CD4-positive, alpha-beta T cell treated with Interleukin-4 for 4 hours (primary cell): ENCODE results near the gene ASB17.
"Not testable (repeated sequence)": the region's sequence is repeated elsewhere in the genome, so short reads cannot be mapped to it uniquely, and the experiment has no call there.

ENCODE experiments used
- DNase-seq: peaks from one replicate; pipeline ENCODE4 v3.0.0-alpha.2; 2020

The ASB17 gene, protein sequence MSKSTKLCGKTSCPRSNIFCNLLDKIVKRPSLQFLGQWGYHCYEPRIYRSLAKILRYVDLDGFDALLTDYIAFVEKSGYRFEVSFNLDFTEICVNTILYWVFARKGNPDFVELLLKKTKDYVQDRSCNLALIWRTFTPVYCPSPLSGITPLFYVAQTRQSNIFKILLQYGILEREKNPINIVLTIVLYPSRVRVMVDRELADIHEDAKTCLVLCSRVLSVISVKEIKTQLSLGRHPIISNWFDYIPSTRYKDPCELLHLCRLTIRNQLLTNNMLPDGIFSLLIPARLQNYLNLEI

GRCh38 chr1:75932304-75932703 lies at the start of gene ASB17:
Gene ASB17, minus strand, starts transcription at chr1:75932404. Its CDS starts 113 bp downstream, at chr1:75932291.
- no peak for DNase-seq

- no peak for DNase-seq
Observed at GRCh38 chr1:75980972-75981897, 49.0 kb upstream of the ASB17 start.

GRCh38 chr1:75970631-75971030 lies 38.4 kb upstream of the ASB17 start:
- no peak for DNase-seq

DNA sequence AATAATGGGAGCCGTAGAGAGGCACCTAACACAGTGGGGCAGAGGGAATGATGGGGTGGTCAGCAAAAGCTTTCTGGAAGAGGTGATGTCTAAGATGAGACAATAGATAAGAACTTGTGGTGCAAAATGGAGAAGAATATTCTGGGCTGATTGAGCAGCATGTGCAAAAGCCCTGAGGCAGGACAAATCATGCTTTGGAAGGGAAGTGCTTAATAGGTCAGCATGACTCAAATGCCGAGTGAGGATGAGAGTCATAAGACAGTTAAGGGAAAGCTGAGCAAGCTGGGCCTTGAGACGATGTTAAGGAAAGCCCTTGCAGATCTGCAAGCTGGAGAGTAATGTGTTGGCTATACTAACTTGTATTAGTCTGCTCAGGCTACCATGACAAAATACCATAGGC lies 37.3 kb upstream of the ASB17 start:
- no peak for DNase-seq

- no peak for DNase-seq
Observed at GRCh38 chr1:75967719-75968118, 35.5 kb upstream of the ASB17 start.

DNA sequence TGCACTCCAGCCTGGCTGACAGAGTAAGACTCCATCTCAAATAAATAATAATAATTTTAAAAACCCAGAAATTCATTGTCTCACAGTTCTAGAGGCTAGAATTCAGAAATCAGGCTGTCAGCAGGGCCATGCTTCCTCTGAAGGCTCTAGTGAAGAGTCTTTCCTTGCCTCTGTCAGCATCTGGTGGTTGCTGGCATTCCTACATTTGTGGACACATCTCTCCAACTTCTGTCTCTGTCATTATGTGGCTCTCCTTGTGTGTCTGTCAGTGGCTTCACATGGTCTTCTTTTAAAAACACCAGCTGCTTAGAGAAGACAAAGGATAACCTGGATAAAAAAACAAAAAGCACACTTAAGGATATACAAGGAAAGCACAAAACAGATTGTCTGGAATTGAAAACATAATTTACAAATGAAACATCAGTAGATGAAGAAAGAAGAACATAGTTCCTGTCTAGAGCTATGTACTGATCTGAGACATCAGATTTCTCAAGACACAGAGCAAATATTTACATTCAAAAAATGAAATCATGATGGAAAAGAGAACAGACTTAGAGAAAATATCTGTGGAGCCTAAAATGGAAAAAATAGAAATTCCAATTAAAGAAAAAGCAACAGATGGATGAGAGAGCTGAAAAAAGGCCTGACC lies 32.7 kb upstream of the ASB17 start:
- DNase-seq: no peak

DNA sequence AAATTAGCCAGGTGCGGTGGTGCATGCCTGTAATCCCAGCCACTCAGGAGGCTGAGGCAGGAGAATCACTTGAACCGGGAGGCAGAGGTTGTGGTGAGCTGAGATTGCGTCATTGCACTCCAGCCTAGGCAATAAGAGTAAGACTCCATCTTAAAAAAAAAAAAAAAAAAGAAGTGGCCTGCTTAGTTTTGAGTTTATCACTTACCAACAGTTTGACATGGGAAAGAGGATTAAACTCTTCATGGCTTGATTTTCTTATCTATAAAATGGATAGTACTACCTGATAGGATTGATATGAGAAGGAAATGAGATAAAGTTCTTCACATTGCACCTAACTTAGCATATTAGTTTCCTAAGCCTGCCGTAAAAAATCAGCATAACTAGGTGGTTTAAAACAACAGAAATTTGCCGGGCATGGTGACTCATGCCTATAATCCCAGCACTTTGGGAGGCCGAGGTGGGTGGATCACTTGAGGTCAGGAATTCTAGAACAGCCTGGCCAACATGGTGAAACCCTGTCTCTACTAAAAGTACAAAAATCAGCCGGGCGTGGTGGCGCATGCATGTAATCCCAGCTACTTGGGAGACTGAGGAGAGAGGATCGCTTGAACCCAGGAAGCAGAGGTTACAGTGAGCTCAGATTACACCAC lies 32.0 kb upstream of the ASB17 start:
- not testable (repeated sequence) for DNase-seq

GRCh38 chr1:75954586-75954985 lies 22.4 kb upstream of the ASB17 start:
- DNase-seq: no peak

GRCh38 chr1:75953461-75953860 lies 21.3 kb upstream of the ASB17 start:
- no peak for DNase-seq

DNA sequence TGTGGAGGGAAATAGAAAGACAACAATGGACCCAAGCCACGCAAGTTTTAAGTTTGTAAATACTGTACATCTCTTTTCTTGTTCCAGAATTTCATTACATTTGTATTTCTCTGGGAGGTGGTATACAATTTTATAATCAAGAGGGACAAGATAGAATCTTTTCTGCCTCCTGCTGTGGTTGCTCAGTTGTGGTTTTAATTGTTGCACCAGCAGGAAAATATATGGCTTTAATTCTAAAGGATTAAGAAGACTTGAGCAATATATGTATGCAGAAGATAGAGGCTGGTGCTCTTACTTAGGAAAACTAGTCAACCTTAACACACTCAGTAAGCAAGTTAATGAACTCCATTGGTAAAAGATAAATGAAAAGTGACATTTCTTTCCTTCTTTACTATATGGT lies 19.8 kb upstream of the ASB17 start:
- DNase-seq: no peak

GRCh38 chr1:75950176-75950575 lies 18.0 kb upstream of the ASB17 start:
- no peak for DNase-seq

- not testable (repeated sequence) for DNase-seq
Observed at GRCh38 chr1:75943037-75943436, 10.8 kb upstream of the ASB17 start.

DNA sequence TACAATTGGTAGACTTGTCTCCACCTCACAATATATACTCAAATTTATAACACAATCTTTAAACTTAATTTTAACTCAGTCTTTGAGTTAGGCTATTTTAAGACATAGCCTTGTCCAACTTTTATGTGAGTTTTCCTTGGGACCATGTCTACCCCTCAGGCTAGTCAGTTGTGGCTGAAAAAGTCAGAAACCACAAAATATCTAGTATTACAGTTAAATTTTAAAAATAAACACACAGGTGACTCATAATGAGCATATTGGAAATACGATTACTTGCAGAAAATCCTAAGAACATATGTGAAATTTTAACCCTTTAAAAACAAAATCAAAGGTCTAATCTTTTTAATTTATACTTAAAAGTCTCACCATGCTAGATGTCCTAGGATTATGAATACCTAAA lies 4.8 kb upstream of the ASB17 start:
- no peak for DNase-seq

DNA sequence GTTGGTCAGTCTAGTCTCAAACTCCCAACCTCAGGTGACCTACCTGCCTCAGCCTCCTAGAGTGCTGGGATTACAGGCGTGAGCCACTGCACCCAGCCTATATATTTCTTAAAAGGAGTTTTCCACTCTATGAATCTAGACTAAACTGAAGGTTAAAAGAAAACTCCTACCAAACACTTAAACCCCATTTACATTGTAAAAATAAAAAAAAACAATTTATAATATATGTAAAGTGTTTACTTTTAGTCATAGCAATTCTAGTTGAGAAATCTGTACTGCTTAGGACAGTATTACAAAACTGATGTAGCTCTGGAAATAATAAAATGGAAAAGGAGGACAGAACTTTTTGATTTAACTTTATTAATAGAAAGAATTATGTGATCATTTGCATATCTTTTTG lies 9.5 kb downstream of the ASB17 start:
- no peak for DNase-seq

DNA sequence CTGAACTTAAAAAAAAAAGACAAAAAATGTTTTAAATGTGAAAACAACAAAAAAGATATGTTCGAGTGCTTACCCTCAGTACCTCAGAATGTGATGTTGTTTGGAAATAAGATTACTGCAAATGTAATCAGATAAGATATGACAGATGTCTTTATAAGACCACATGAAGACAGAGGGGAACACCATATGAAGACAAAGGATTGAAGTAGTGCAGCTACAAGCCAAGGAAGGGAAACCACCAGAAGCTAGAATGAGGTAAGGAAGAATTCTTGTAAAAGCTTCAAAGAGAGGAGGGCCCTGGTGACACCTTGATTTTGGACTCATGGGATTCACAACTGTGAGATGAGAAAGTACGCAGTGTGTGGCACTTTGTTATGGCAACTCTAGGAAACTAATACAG lies 15.4 kb downstream of the ASB17 start:
- DNase-seq: no peak

DNA sequence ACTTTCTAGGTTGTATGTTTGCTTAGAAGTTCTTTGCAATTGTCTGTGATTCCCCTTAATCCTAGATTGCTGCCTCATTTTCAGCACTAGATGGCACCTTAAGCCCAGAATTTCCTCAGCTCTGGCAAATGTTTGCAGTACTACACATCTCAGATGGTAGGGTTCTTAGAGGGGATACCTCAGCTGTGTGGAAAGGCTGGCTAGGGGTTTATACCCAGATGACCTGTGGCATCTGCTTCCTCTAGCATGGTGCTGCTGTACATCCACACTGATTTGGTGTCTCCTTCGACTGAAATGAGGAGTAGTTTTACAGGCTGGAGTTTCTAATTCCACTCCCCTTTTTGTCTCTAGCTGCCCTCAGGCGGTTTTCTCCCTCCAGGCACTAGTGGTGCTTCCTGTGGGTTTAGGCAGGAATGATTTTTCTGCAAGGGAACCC lies 23.5 kb downstream of the ASB17 start:
- DNase-seq: no peak

DNA sequence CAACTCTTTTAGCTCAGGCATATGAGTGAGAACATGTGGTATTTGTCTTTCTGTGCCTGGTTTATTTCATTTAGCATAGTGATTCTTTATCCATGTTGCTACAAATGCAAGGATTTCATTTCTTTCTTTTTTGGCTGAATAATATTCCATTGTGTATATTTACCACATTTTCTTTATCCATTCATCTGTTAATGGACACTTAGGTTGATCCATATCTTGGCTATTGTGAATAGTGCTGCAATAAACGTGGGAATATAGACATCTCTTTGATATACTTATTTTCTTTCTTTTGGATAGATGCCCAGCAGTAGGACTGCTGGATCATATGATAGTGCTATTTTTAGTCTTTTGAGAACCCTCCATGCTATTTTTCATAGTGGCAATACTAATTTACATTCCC lies 30.8 kb downstream of the ASB17 start:
- DNase-seq: no peak

- DNase-seq: no peak
Observed at GRCh38 chr1:75884437-75884836, 47.8 kb downstream of the ASB17 start.

DNA sequence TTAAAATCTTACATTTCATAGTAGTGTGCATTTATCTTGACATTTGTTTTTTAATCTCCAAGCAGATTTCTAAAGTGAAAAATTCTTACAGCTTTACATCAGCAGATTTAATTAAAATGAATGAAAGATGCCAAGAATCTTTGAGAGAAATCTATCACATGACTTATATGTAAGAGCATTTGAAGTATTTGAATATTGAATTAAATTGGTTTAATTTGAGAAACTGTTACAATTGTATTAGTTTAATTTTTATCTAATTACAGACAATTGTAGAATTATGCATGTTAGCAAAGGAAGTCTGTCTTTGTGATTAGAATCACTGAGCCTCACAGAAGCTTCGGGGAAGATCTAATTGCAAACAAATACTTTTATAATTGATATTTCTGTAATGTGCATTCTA lies 52.2 kb downstream of the ASB17 start:
- no peak for DNase-seq

DNA sequence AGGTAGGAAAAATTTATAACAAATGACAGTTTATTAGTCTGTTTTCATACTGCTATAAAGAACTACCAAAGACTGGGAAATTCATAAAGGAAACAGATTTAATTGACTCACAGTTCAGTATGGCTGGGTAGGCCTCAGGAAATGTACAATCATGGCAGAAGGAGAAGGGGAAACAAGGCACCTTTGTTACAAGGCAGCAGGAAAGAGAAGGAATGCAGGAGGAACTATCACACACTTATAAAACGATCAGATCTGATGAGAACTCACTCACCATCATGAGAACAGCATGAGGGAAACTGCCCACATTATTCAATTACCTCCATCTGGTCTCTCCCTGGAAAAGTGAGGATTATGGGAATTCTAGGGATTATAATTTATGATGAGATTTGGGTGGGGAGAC lies 61.3 kb downstream of the ASB17 start:
- DNase-seq: no peak
